NOMO-1 (cell line): ENCODE measurements around the gene TMEM131.
"Not testable (repeated sequence)": the region's sequence is repeated elsewhere in the genome, so short reads cannot be mapped to it uniquely, and the experiment has no call there.

ENCODE experiments used
- DNase-seq, 2 experiments: peaks; one replicate each; lab custom pipeline; 2025; ENCODE audit not compliant: unreplicated experiment in 2 of 2; lab: John Stamatoyannopoulos, UW

The TMEM131 gene

DNA sequence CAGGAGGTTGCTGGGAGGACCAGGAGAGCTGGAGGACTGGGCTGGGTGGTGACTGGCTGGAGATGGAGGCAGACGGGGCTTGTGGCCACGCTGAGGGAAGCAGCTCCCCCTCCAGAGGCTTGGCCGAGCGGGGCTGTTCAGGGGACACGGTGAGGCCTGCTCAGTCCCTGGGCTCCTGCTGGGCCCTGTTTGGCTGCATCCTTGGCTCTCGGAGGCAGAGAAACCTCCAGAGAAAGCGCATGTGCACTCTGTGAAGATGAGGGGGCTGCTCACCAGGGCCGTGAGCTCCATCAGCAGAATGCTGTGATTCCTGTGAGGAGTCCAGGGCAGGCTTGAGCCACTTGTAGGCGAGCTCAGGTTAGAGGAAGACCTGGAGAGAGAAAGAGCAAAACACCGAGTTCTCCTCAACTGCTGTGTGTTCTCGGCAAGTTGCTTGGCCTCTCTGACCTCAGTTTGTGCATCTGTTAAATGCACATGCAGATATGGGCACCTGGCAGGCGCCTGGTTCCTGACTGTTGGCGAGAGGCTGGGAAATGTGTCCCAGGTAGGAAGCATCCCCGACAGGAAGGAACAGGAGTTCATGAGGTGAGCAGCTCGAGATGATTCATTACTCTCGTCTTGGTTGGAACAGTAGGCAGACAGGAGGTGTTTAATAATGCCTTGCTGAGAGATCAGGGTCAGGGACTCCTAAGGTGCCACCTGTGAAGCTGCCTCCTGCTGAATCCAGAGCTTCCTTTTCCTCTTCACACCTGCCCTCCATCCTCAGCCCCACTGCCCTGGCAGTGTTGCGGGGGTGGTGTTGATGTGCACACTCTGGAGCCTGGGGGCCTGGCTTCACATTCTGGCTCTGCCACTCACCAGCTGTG lies 281.4 kb downstream of the TMEM131 start:
- DNase-seq = no peak

DNA sequence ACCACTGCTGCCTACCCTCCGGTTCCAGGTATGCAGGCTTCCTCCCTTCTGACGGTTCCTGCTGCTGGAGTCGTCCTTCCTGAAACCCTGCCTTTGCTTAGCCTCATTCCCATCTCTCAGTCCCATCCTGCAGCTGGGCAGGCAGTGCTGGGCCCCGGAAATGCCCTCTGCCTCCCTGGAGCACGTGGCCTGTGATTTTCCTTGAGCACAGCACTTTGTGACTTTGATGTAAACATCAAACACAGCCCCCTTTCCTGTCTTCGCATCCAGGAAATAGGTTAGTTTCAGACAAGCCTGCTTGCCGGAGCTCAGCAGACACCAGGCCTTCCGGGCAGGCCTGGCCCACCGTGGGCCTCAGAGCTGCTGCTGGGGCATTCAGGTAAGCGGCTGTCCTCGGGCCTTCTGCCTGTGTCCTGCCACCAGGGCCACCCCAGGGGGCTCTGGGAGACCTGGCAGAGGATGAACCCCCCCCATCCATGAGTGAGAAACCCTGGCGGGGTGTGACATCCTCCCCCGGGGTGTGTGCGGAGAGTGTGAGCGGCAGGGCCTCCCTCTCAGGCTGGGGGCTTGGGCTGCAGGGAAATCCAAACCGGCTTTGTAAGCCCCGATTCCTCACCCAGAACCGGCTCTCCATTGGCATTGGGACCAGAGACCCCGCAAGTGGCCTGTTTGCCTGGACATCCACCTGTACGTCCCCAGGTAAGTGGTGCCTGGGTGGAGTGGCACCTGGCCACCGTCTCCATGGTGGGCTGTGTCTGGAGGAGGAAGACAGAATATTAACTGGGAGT lies 282.3 kb downstream of the TMEM131 start, which contains the start of gene ZAP70:
Gene ZAP70 (plus strand): TSS at position 281 of the 788 bp plus-strand sequence. CDS start 10,461 bp downstream, outside the sequence.
- no peak for DNase-seq

DNA sequence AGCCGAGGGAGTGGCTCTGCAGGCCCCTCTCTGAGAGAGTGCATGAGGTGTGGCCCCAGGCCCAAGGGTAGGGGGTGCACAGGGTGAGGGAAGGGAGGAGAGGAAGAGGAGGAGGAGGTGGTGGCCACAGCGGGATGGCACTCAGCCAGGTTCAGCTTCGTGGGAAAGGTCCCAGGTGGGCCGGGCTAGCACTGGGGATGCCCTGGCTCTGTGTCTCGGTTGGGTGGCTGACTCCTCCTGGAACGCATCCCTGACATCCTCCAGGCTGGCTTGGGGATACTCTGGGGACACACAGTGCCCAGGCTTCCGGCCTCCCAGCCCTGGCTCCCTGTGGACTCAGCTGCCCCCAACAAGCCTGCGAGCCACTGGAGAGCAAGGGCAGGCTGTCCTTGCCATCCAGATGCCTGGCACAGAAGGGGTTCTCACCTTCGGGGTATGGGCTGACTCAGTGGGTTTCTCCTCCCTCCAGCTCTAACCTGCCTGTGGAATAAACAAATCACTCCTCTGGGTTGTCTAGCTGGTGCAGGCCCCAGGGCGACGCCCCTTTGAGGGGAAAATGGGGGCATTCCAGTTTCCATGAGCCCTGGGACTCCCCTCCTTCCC lies 283.0 kb downstream of the TMEM131 start:
- no peak for DNase-seq

DNA sequence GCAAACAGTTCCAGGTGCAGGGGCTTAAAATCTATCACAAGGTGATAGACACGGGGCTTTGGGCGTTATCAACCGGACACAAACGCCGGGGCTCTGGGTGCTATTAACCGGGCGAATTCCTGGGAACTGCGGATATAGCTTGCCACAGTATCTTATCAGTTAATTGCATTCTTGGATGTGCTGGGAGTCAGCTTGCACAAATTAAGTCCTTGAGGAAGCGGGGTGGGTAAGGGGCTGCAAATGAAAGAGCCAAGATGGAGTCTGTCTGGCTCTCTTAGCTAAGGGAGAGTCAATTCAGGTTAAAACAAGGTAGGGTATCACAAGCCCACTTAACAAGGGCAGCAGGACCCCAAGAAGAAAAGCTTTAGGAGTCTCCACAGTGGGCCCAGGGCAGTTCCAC lies 283.6 kb downstream of the TMEM131 start:
- not testable (repeated sequence) for DNase-seq

DNA sequence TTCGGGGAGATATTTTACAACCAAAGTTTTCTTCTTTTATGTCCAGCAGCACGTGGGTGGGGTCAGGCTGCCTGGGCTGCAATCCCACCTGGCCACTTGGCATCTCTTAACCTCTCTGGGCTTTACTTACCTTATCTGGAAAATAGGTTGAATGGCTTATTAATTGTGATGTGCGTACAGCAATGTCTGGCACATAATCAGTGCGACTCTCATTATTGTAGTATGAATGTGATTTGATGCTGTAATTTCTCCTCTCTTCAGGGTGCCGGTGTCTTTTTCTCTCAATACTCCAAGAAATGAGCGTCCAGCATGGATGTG lies 284.4 kb downstream of the TMEM131 start:
- no peak for DNase-seq

DNA sequence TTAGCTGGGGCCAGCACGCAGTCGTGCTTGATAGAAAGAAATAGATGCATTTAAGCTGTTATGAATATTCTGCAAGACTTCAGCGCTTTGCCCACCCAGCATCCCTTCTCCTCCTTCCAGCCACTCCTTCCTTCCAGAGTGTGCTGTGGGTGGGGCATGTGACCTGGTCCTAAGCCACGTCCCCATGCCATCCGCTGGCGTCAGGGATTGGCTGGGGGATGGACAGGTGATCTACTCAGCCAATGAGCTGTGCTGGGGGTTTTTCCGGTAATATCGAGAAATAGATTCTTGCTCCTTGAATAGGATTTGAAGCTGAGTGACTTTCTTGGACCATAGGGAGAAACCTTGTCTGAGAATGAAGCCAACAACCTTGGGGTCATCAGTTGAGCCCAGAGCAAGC lies 287.1 kb downstream of the TMEM131 start:
- no peak for DNase-seq

DNA sequence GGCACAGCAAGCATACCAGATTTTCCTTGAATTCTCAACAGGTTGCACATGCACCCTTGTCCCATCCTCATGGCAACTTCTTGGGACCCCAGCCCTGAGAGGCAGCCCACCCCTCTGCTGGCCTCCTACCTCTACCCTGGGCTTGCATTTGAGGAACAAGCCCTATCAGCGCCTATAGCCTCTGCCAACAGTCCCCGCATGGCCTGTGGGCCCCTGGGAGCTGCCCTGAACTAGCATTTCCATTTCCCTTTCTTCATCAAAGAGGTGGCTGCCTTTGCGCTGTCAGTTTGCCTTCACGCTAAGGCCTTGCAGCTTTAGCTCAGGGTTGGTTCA lies 287.7 kb downstream of the TMEM131 start:
- no peak for DNase-seq

DNA sequence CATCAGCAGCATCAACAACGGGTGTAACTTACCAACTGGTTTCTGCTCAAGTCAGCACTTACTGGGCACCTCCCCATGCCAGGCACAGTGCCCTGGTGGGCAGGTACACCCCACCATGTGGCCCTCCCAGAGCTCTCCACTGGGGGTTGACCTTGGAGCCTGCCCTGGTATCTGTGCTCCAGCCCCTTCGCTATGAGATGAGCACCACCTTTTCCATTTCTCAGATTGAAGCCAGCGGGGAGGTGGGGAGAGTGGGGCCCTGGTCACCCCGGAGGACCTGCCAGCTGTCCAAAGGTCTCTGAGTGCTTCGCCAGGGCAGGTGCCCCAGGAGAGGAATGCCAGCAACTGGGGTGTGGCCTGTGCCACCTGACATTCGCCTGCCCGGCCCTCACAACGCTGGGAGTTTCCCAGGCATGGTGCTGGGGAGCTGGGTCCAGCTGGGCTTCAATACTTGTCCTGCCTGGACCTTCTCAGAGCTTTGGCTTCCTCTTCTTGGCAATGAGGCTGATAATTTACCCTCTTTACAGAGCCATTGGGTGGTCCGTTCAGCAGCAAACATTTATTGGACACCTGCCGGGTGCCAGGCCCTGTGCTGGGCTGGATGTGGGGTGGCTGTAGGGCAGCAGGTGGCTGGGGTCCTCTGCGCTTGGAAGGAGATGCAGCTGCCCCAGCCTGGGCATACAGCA lies 288.2 kb downstream of the TMEM131 start:
- no peak for DNase-seq

DNA sequence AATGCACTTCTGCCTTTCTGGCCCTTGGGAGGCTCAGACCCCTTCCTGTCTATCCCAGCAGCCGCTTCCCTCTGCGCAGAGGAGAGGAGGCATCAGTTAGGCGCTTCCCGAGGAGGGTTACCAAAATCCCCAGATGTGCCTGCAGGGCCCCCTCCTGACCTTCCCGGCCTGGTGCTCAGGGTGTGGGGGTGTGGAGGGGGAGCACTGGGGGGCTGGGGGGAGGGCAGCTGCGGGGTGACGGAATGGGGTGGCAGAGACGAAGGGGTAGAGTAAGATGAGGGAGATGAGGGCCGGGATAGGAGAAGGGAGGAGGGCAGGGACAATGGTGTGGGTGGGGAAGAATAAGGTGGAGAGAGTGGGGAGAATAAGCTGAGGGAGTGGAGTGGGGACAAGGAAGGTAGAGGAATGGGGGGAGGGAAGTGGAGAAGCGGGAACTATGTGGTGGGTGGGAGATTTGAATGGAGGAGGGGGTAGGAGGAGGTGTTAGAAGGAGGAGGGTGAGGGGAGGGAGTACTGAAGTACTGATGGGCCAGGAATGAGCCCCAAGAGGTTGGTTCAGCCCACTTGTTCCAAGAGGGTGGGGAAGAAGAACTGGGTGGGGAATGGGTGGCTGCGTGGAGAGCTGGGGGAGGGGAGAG lies 288.9 kb downstream of the TMEM131 start:
- DNase-seq = no peak
